MM.1S (cell line): ENCODE measurements around the gene CFAP54.

Experiments used
- EZH2 ChIP-seq: fragments of 300-600 bp; sonication (generic); optimal IDR thresholded peaks from 2 replicates; pipeline ENCODE3; 2017; ENCODE audit warnings: low read depth, mild to moderate bottlenecking, antibody characterized with exemption, low read length, mixed read lengths
- TF ChIP-seq, protein P1 (sequence below): fragments of 300-600 bp; sonication (generic); IDR thresholded peaks from 2 replicates; pipeline ENCODE4 v1.5.1; 2016; ENCODE audit warnings: antibody characterized with exemption, low read length, mixed read lengths

GRCh38 chr12:96636895-96637294 lies 147.5 kb downstream of the CFAP54 start:
- TF ChIP-seq, protein P1, sequence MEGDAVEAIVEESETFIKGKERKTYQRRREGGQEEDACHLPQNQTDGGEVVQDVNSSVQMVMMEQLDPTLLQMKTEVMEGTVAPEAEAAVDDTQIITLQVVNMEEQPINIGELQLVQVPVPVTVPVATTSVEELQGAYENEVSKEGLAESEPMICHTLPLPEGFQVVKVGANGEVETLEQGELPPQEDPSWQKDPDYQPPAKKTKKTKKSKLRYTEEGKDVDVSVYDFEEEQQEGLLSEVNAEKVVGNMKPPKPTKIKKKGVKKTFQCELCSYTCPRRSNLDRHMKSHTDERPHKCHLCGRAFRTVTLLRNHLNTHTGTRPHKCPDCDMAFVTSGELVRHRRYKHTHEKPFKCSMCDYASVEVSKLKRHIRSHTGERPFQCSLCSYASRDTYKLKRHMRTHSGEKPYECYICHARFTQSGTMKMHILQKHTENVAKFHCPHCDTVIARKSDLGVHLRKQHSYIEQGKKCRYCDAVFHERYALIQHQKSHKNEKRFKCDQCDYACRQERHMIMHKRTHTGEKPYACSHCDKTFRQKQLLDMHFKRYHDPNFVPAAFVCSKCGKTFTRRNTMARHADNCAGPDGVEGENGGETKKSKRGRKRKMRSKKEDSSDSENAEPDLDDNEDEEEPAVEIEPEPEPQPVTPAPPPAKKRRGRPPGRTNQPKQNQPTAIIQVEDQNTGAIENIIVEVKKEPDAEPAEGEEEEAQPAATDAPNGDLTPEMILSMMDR: no peak
- no peak for TF ChIP-seq EZH2
